ENCODE data around the gene RNF43. TPM values are rescaled to one million over a fixed set of nuclear protein-coding genes. Genes with fewer than 3 reads are reported as not detected.

The RNF43 gene
- polyA plus RNA-seq, 1 donor: 0.09 TPM

Other genes starting within 250 kb of the RNF43 start
- gene EPX, start 224.8 kb downstream of the RNF43 start, polyA plus RNA-seq (ENCODE audit: insufficient read length): 0.59 TPM
- 15.1 TPM for gene MKS1, start 198.3 kb downstream of the RNF43 start, polyA plus RNA-seq (ENCODE audit: insufficient read length)
- 0.19 TPM for gene LPO, start 178.9 kb downstream of the RNF43 start, polyA plus RNA-seq (ENCODE audit: insufficient read length)
- gene MPO, start 136.6 kb downstream of the RNF43 start, polyA plus RNA-seq (ENCODE audit: insufficient read length): 10.5 TPM
- 5.8 TPM for gene TSPOAP1, start 88.7 kb downstream of the RNF43 start, polyA plus RNA-seq (ENCODE audit: insufficient read length)
- gene SUPT4H1, start 65.3 kb downstream of the RNF43 start, polyA plus RNA-seq (ENCODE audit: insufficient read length): 83.0 TPM
- 0.04 TPM for gene HSF5, start 70.9 kb upstream of the RNF43 start, polyA plus RNA-seq (ENCODE audit: insufficient read length)
- 20.6 TPM for gene MTMR4, start 97.1 kb upstream of the RNF43 start, polyA plus RNA-seq (ENCODE audit: insufficient read length)

Data from forelimb muscle (tissue), 1 donor.